SW 1271 (cell line): ENCODE data around the gene TUFM.
A peak's percentile ranks its signal among the peaks of the same experiment; 100 is the strongest.
"Not testable (repeated sequence)": the region's sequence is repeated elsewhere in the genome, so short reads cannot be mapped to it uniquely, and the experiment has no call there.

Experiments
- DNase-seq, 2 experiments: peaks; one replicate each; lab custom pipeline; 2025; lab: John Stamatoyannopoulos, UW

The TUFM gene

DNA sequence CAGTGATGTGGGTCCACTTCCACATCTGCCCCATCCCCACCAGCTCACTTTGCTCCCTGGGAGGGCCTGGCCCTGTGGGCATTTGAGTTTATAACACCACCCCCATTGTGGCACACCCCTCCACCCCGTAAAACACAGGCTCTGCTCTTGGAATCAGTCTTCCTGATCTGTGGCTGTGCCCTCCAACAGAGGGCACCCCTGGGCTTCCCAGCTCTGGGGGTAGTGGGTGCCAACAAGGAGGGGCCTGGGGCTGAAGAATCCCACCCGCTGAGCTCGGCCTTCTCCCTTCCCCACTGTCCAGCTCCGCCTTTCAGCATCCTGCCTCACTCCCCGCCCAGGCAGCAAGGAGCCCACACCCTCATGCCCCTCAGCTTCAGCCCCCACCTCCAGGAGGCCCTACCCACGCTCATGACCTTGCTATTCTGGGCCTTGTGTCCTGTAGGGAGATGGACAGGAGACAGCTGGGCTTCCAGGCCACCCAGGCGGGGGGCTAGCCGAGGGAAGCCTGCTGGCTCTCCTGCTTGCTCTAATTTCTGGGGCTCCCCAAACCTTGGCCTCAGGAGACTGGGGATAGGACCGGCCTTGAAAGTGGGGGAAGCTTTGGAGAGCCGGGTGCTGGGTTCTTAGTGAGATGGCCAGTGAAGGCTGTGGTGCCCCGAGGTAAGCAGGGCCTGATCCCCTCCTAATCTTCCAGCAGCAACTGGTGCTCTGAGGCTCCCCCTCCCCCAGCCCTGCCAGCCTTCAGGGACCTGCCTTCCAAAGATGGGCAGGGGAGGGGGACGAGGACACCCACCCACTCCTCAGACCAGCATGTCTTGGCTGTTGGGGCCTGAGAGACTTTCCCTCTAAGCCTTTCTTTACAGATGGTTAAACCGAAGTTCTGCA is 29.2 kb upstream of the TUFM start:
- DNase-seq = no peak

- DNase-seq = no peak
Observed at GRCh38 chr16:28874406-28874805, 28.3 kb upstream of the TUFM start.

- no peak for DNase-seq
Observed at GRCh38 chr16:28873543-28874201, 27.5 kb upstream of the TUFM start.

- no peak for DNase-seq
Observed at GRCh38 chr16:28872952-28873351, 26.8 kb upstream of the TUFM start.

DNA sequence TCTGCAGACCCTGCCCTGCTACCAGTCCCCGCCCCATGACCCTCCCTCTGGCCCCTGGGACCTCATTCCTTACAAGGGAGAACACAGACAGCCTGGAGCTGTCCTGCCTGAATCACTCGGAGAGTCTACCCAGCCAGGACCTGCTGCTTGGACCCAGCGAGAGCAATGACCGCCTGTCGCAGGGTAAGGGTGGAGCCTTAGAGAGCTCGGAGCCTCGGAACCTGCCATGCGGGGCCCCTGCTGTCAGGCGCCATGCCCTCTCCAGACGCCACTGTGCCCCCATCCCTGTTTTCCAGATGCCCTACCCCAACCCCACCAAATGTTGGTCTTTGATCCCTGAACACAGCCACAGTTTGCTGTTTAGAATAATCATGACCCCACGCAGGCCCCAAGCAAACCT is 23.1 kb upstream of the TUFM start:
- DNase-seq = no peak

- DNase-seq = not testable (repeated sequence)
Observed at GRCh38 chr16:28867646-28868045, 21.5 kb upstream of the TUFM start.

GRCh38 chr16:28867241-28867640 is 21.1 kb upstream of the TUFM start:
- no peak for DNase-seq

DNA sequence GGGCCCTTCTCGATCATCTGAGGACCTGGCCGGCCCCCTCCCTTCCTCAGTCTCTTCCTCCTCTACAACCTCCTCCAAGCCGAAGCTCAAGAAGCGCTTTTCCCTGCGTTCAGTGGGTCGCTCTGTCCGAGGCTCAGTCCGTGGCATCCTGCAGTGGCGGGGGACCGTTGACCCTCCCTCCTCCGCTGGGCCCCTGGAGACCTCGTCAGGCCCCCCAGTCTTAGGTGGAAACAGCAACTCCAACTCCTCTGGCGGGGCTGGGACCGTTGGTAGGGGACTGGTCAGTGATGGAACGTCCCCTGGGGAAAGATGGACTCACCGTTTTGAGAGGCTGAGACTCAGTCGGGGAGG is 20.3 kb upstream of the TUFM start:
- no peak for DNase-seq

DNA sequence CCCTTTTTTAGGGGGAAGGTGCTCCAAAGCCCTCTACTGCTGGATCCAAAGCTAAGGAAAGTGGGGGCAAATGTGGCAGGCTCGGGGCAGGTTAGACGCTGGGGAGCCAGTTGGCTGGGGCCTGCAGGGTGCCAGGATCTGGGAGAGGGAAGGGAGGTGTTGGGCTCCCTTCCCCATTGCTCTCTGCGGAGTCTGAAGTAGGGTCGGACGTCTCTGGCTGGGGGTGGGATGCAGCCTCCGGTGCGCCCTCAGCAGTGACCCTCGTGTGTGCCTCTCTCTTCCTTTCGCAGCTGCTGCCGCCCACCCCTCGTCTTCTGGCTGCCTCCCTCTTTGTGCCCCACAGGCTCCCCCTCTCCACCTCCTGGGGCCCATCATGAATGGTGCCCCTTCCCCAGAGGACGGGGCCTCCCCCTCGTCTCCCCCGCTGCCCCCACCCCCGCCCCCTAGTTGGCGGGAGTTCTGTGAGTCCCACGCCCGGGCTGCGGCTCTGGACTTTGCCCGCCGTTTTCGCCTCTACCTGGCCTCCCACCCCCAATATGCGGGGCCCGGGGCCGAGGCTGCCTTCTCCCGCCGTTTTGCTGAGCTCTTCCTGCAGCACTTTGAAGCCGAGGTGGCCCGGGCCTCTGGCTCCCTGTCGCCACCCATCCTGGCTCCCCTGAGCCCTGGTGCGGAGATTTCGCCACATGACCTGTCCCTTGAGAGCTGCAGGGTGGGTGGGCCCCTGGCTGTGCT is 19.7 kb upstream of the TUFM start:
- DNase-seq = no peak

- DNase-seq = no peak
Observed at GRCh38 chr16:28865001-28865688, 19.0 kb upstream of the TUFM start.

- DNase-seq = no peak
Observed at GRCh38 chr16:28863929-28864793, 18.0 kb upstream of the TUFM start.

GRCh38 chr16:28859326-28859725 is 13.2 kb upstream of the TUFM start:
- no peak for DNase-seq

DNA sequence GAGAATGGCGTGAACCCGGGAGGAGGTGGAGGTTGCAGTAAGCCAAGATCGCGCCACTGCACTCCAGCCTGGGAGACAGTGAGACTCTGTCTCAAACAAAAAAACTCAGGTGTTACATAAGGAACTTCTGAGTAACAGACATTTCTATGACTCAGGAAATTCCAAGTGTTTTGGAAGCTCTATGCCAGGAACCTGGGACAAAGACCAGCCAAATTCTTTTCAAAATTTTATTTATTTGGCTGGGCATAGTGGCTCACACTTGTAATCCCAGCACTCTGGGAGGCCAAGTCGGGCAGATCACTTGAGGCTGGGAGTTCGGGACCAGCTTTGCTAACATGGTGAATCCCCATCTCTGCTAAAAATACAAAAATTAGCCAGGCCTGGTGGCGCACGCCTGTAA is 12.3 kb upstream of the TUFM start:
- no peak for DNase-seq

DNA sequence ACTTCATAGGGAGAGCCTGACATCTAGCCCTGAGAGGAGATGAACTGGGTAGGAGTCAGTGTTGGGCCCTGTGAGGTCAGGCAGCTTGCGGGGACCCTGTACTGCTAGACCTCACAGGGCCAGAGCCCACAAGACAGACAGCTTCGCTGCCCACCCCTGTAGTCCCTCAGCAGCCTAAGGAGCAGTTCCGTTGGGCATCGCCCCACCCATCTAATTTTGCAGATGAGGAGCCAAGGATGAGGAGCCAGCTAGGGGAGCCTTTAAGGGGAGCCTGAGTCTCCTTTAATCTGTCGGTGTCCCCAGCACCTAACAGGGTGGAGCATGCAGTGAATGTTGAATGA is 755 bp upstream of the TUFM start:
- no peak for DNase-seq

DNA sequence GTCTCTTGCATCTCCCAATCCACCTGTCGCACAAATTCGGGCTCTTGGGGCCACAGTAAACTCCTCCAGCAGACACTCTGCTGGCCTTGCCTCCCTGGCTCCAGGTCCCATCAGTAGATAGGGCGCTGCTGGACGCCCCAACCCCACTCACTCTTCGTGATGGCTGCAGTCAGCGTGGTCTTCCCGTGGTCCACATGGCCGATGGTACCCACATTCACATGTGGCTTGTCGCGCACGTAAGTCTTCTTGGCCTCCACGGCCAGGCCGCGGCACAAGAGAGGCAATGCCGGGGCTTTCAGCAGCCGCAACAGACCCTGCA is 428 bp downstream of the TUFM start:
- no peak for DNase-seq

GRCh38 chr16:28845293-28845692 is 855 bp downstream of the TUFM start:
- DNase-seq = peak in 1 of 2 experiments; percentile 69

DNA sequence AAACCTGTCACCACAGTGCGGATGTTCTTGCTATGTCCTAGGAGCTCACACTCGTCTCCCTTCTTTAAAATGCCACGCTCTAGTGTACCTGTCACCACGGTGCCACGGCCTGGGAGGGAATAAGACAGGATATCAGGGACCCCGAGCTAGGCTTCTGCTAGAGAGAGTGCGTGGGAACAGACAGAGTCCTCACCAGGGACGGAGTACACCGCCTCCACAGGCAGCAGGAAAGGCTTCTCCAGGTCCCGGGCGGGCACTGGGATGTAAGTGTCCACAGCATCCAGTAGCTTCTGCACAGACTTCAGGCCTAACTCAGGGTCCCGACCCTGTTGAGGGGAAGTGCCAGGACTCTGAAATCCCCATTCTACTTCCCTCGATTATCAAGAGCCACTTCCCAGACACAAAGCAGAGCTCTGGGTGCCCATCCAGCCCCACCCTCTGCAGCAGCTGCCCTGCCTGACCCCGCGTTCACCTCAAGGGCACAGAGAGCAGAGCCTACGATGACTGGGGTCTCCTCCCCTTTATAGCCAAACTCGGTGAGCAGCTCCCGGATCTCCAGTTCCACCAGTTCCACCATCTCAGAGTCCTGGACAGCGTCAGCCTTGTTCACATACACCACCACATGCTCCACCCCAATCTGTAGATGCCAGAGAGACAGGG is 1.8 kb downstream of the TUFM start:
- DNase-seq = no peak

- no peak for DNase-seq
Observed at GRCh38 chr16:28843766-28844165, 2.4 kb downstream of the TUFM start.

GRCh38 chr16:28842696-28843095 is 3.5 kb downstream of the TUFM start:
- no peak for DNase-seq

DNA sequence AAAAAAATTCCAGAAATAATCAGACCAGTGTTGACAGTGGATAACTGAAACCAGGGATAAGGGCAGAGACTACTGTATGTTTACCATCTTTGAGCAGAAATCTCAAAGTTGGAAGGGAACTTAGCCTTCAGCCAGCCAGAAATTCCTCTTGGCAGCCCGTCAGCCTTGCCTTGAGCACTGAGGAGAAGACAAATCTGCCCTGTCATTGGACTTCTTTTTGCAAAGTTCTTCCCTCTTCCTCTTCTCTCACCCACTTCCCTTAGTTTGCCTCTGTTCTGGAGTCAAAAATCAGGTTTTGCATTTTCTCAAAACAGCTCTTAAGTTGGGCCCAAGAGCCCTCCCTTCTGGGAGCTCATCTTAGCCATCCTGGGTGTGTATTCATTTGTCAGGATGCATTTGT is 6.2 kb downstream of the TUFM start:
- DNase-seq = no peak

- DNase-seq = no peak
Observed at GRCh38 chr16:28839004-28839639, 7.0 kb downstream of the TUFM start.
